ENCODE measurements around the gene HDAC1. TPM values are rescaled to one million over a fixed set of nuclear protein-coding genes. Genes with fewer than 3 reads are reported as not detected.

The HDAC1 gene
- total and polyA plus RNA-seq, 2 of the 13 experiments (the other 11 are each of a cell fraction or from before 2014, with no cell fraction given): 93.5 to 189 TPM

GRCh38 chr1:32256473-32257226, 35.2 kb upstream of the HDAC1 start:
- ChIA-PET CTCF (ENCODE audit: low intra/inter-chr PET ratio, low total read pairs) (no interaction called here), POLR2A (interaction anchor here (0.7 to 2.2 kb wide), 5 partner anchors 16 to 103 kb away, joined by 3 to 17 read pairs (median 4); partner anchors contain the start of gene HDAC1)
- Histone ChIP-seq H3K9me3 (ENCODE audit: low read length) (no peaks in the 10 kb centered on the region), H3K4me2 (ENCODE audit: low read depth, low read length) (no peak overlapping the region), H3K79me2 (ENCODE audit: insufficient read depth, low read length) (no peaks in the 10 kb centered on the region), H3K4me3 (replicated peaks in 1 of 3; ENCODE audit: insufficient read depth in 1 of 3, low read depth in 2 of 3, low read length in 3 of 3) (no peak overlapping the region), H3K27me3 (ENCODE audit: control insufficient read depth in 1 of 2, insufficient read depth in 2 of 2, low read length in 2 of 2) (no peaks in the 10 kb centered on the region), H2AFZ (ENCODE audit: low read length) (no peak overlapping the region), H3K9ac (ENCODE audit: insufficient read depth, low read depth, low read length) (no peak overlapping the region), H3K27ac (ENCODE audit: extremely low read length, insufficient read depth, low read length) (no peak overlapping the region), H3K36me3 (replicated peaks in 1 of 2; ENCODE audit: control insufficient read depth in 1 of 2, insufficient read depth in 2 of 2, low read length in 2 of 2) (no peaks in the 10 kb centered on the region), H3K4me1 (ENCODE audit: insufficient read depth, low read length) (peaks cover 66% of the 10 kb centered on the region), H4K20me1 (ENCODE audit: insufficient read depth, low read length) (no peaks in the 10 kb centered on the region)
- in situ Hi-C loops (cut with HindIII; ENCODE audit: extremely low pct_ligation_motif_present, low pct_unique_long_range_greater_than_20kb) (no loop called here), intact Hi-C loops (cut with micrococcal nuclease; ENCODE audit: unreplicated experiment) (no loop called here)
- 77% methylated on average over 9 of the region's 9 CpGs for WGBS (ENCODE audit: low lambda C conversion rate)
- TF ChIP-seq PHB2 (IDR thresholded peaks at IDR 0.05; ENCODE audit: partially characterized antibody) (no peak), REPIN1 (CRISPR knock-in tag; IDR thresholded peaks at IDR 0.05; ENCODE audit: borderline replicate concordance, low read depth) (no peak), ZC3H4 (CRISPR knock-in tag; IDR thresholded peaks at IDR 0.05; ENCODE audit: borderline replicate concordance) (no peak), ZUFSP (CRISPR knock-in tag; IDR thresholded peaks at IDR 0.05; ENCODE audit: borderline replicate concordance) (no peak), ZEB1 (IDR thresholded peaks at IDR 0.05; ENCODE audit: insufficient replicate concordance, low read depth) (no peak), NAIF1 (CRISPR knock-in tag; IDR thresholded peaks at IDR 0.05; ENCODE audit: borderline replicate concordance) (no peak), CAMTA2 (CRISPR knock-in tag; IDR thresholded peaks at IDR 0.05; ENCODE audit: borderline replicate concordance) (no peak), ELF3 (CRISPR knock-in tag; IDR thresholded peaks at IDR 0.05) (no peak), ADNP (CRISPR knock-in tag; IDR thresholded peaks at IDR 0.05) (no peak), CBFB (CRISPR knock-in tag; IDR thresholded peaks at IDR 0.05) (no peak), ZNF792 (CRISPR knock-in tag; IDR thresholded peaks at IDR 0.05) (no peak), ZMAT5 (CRISPR knock-in tag; IDR thresholded peaks at IDR 0.05; ENCODE audit: borderline replicate concordance, low read depth) (no peak), ZFP36L2 (CRISPR knock-in tag; IDR thresholded peaks at IDR 0.05) (no peak)
- DNase-seq (ENCODE audit: low spot score): no peak
- no peak for FAIRE-seq
- no TSS peak for BruUV-seq (replicated peaks)
- ATAC-seq: no peak

Data from HepG2 (cell line).